Melanocyte of skin (primary cell): ENCODE measurements around the gene NDUFA11. TPM values are rescaled to one million over a fixed set of nuclear protein-coding genes. Genes with fewer than 3 reads are reported as not detected.

ENCODE experiments used
- total RNA-seq, 2 donors: library from RNA; depleted of rRNA; stranded (reverse); fragments of >200 nt; gene quantifications; 2 replicates each; pipeline ENCODE4 v1.2.3, GENCODE V29; 2012

The NDUFA11 gene
- 100 to 1,000 TPM; 293 to 363 TPM for total RNA-seq

GRCh38 chr19:5903624-5904351 is at the start of gene NDUFA11:
TSS of gene NDUFA11 (minus strand) at chr19:5903790. CDS start at chr19:5903708, 82 bp downstream.

GRCh38 chr19:5913739-5914357 is 10.3 kb upstream of the NDUFA11 start, which contains the start of gene CAPS:
TSS of gene CAPS (plus strand) at chr19:5914254. CDS start at chr19:5914407, 153 bp downstream.

GRCh38 chr19:5904352-5905113 is 943 bp upstream of the NDUFA11 start, which contains the start of gene VMAC:
TSS of gene VMAC (plus strand) at chr19:5904872. CDS start at chr19:5904891, 19 bp downstream.

GRCh38 chr19:5851302-5851701 is 52.3 kb downstream of the NDUFA11 start, which contains the start of gene FUT3:
TSS of gene FUT3 (minus strand) at chr19:5851449.

Other genes with a start within 250 kb of the NDUFA11 start
- 10 to 100 TPM; 22.6 to 32.3 TPM for gene MICOS13, start 223.3 kb downstream of the NDUFA11 start, total RNA-seq
- 1 to 10 TPM; 3.0 to 7.9 TPM for gene HSD11B1L, start 222.8 kb downstream of the NDUFA11 start, total RNA-seq
- 100 to 1,000 TPM; 226 to 259 TPM for gene RPL36, start 213.5 kb downstream of the NDUFA11 start, total RNA-seq
- 100 to 1,000 TPM in 1 of 2 donors, 10 to 100 TPM in 1; 63.0 to 108 TPM for gene LONP1, start 183.6 kb downstream of the NDUFA11 start, total RNA-seq
- not detected for gene CATSPERD, start 183.2 kb downstream of the NDUFA11 start, total RNA-seq
- gene PRR22, start 119.0 kb downstream of the NDUFA11 start, total RNA-seq = 1 to 10 TPM in 1 of 2 donors, under 1 TPM in 1; 0.33 to 1.4 TPM
- gene DUS3L, start 112.6 kb downstream of the NDUFA11 start, total RNA-seq = 10 to 100 TPM; 45.1 to 55.9 TPM
- gene NRTN, start 98.7 kb downstream of the NDUFA11 start, total RNA-seq = 1 to 10 TPM; 1.0 to 2.0 TPM
- gene FUT6, start 64.1 kb downstream of the NDUFA11 start, total RNA-seq = not detected
- not detected for gene FUT3, start 52.3 kb downstream of the NDUFA11 start, total RNA-seq
- not detected for gene FUT5, start 33.2 kb downstream of the NDUFA11 start, total RNA-seq
- gene VMAC, start 1.1 kb upstream of the NDUFA11 start, total RNA-seq = 1 to 10 TPM; 3.0 to 4.1 TPM
- gene CAPS, start 10.5 kb upstream of the NDUFA11 start, total RNA-seq = 1 to 10 TPM in 1 of 2 donors, under 1 TPM in 1; 1.00 to 2.8 TPM
- 10 to 100 TPM; 52.3 to 58.8 TPM for gene RANBP3, start 74.3 kb upstream of the NDUFA11 start, total RNA-seq
- 1 to 10 TPM; 1.7 to 3.3 TPM for gene RFX2, start 206.7 kb upstream of the NDUFA11 start, total RNA-seq
- gene ACSBG2, start 231.9 kb upstream of the NDUFA11 start, total RNA-seq = not detected